Stimulated activated CD8-positive, alpha-beta memory T cell treated with anti-CD3 and anti-CD28 coated beads, Interleukin-15, amount 100 ng/mL, for 24 hours (primary cell): ENCODE measurements around the gene SUB1.
A peak's percentile ranks its signal among the peaks of the same experiment; 100 is the strongest.
"Not testable (repeated sequence)": the region's sequence is repeated elsewhere in the genome, so short reads cannot be mapped to it uniquely, and the experiment has no call there.

Experiments
- DNase-seq: peaks from one replicate; pipeline ENCODE4 v3.0.0-alpha.2; 2020; ENCODE audit warnings: low read depth

The SUB1 gene

DNA sequence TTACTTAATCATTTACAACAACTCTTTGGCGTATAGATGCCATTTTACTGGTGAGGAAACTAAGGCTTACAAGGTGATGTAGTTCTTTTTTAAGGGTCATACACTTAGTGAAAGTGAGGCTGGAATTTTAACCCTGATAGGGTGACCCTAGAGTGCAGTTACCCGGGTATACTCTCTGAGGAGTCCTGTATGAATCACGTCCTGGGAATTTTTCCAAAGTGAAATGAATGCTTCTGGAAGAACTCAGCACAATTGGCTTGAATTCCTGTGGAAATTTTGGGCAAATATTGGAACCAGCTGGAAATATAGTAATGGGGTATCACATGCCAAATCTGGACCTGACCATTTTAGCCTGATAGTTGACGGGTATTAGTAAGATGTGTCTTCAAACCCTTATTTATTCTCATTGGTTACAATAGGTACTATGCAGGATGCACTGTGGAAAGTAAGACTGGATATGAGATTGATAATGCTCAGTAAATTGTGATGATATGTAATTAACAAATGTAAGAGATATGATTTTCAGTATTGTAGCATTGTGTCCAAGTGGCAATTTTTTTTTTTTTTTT is 14.8 kb downstream of the SUB1 start:
- DNase-seq: no peak

DNA sequence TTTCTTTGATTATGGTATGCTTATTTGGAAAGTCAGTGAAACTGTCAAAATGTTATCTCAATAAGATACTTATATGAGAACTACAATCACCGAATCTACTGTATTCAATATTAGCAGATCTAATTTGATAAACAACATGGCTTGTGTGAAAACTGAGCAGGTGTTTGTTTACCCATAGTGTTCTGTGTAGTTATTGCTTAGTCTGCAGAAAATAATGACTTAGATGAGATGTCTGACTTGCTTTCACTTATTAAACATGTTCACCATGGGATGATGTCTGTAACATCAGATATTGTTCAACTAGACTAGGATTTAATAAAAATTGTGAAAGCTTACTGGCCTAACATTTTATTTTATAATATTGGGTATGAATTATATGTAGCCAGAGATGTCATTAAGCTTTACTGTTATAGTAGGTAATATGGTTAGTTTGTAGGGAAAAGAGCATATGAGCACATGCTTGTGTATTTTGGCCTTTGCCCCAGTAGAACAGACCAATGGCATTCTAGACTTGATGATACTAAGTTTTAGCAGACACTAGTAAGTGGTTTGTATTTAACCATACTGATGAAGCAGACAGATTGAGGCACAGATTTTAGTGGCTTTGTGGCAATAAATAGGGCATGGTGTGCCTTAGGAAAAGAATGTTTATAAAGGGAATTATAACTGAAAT is 16.4 kb downstream of the SUB1 start:
- no peak for DNase-seq

DNA sequence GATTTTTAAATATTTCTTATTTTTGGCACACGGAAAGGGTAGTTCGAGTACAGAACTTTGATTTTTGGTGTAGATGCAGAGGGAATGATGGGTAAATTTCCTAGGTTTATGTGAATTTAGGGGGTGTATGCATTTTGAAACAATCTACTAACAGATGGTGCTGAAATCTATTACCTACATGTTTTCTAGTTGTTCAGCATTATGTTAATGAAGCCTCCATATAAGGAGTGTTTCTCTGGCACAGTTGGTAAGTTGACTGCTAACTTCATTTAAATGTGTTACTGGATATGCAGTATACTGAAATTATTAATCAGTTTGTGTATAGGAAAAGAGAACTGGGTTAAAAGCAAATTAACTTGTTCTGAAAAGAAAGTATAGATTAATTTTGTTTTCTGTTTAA is 17.5 kb downstream of the SUB1 start:
- no peak for DNase-seq

DNA sequence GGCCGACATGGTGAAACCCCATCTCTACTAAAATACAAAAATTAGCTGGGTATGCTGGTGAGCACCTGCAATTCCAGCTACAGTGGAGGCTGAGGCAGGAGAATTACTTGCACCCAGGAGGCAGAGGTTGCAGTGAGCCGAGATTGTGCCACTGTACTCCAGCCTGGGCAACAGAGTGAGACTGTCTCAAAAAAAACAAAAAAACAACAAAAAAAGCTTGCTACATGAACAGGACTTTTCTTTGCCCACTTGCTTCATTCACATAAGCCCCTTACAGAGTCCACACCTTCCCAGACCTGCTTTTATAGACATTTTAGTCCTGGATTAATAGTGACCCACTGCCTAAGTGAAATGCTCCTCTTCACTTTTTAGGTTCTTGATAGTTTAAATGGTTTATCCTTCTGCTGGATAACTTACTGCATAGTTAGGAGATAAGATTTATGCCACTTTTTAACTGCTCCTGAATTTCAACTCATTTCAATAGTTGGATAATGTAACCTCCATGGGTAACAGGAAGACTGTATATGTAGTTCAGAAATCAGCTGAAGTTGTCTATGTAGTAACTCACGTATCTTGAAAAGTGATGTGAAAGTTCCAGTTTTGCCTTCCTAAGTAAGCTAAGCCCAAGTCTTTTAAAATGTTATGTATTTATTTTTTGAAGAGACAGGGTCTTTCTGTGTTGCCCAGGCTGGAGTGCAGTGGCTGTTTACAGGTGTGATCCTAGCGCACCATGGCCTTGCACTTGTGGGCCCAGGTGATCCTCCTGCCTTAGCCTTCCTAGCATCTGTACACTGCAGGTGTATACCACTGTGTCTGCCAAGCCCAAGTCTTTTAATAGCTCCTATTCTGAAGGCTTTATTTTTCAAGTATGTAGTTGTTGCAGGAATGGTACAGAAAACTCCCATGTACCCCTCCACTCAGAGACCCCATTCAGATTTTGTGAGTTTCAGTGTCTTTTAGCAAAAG is 19.7 kb downstream of the SUB1 start:
- DNase-seq: no peak

DNA sequence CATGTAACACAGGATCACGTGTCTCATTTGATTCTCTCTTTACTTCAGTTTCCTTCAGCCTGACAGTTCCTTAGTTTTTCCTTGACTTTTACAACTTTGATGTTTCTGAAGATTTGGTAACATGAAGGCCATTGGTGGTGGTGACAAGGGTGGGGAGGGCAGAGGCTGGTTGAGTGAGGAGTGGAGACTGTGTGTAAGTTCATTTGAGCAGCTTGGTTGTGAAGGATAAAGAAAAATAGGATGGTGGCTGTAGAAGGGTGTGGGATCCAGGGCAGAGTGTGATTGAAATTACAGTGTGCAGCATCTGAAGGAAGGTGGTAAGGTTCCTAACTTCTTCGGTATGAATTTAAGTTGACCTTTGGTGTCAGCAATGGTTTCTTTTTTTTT is 20.4 kb downstream of the SUB1 start:
- DNase-seq: no peak

DNA sequence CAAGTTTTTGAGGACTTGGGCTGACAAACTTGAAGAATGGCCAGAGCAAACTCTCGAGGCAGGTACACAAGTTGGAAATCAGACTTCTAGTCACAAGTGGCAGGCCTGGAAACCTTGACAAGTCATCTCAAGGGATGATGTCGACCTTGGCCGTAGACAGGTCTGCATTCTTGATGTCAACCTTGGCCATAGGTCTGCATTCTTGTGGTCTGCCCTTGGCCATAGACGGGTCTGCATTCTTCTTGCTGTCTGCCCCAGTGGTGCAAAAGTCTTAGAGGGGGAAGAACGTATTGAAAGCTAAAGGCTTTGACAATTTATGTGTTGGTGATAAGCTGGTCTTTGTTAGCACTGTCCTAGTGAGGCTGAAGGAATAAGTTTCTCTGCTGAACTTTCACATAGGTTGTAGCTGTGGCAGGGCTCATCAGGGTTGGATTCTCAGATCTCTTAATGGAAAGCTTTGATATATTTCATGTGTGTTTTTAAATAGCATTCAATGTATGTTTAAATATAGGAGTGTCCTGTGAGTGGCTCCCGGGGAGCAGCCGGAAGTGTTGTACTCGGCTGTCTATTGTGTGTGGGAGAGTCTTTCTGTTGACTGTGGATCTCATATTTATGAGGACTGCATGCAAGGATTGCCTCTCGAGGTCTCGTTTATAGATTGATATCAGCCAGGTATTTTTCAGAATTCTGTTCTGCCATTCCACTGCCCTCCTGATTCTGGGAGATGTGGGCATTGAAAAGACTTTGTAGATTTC is 27.0 kb downstream of the SUB1 start:
- DNase-seq: no peak

DNA sequence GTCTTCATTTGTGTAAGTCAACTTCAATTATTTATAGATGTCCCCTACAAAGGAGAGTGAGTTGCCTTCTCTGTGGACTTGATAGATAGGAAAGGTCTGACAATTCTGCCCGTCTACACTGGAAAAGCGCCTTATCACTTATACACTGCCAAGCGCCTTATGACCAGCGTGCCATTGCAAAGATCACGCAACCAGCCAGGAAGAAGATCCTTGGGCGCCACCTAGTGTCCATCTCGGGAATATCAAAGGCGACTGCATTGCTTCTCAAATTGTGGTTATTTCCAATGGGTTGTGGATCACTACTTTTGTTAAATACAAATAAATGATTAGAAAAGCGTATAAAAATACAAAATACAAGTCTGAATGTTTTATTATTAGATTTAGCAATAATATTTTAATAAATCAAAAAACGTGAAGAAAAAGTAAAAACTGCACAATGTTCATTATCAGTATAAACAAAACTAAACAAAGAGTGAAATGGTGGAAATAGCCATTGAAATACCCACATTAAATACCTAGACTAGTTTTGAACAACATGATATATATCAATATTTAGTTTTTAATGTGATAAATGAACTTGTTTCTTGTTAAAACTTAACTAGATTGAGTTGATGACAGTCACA is 27.8 kb downstream of the SUB1 start:
- peak; percentile 87 for DNase-seq

DNA sequence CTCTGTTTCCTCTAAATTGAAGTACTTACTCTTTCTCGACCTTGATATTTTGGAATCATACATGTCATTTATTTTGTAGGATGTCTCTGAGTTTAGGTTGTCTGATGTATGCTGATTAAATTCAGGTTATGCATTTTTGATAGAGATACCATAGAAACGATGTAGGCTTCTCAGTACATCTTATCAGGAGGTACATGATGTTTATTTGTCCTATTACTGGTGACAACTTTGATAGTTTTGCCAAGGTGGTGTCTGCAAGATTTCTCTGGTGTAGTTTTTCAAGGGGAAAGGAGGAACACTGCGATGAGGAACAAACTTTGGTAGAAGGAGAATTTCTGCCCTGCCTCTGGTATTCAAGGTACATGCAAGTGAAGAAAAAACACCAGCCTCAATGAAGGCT is 29.9 kb downstream of the SUB1 start:
- no peak for DNase-seq

DNA sequence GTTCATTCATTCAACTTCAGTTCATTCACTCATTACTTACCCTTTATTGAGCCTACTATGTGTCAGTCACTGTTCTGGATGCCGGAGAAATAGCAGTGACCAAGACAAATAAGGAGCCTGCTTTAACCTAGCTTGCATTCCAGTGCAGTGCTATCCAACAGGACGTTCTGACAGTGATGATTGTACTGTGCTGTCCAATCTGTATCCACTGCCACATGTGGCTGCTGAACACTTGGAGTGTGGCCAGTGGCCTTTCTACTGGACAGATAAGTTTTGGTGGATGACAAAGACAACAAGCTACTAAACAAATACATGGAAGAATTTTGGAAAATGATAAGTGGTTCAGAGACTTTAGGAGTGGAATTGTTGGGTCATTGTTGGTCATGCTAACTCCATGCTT is 33.6 kb downstream of the SUB1 start:
- no peak for DNase-seq

DNA sequence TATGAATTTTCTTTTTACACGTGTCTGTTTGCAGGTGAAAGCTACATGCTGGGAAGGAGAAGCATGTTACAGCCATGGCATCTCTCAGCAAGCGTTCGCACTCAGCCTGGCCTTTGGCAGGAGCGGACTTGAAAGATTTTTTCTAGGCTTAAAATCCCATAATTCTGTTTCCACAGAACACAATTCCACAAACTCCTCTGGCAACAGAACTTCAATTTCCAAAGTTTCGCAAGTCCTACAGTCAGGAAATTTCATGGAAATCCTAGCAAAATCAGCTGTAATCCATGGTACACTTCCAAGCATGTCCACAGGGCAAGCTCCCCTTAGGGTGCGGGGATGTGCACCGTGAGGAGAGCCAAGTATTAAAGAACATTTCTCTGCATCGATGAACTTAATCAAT is 35.9 kb downstream of the SUB1 start:
- DNase-seq: no peak

DNA sequence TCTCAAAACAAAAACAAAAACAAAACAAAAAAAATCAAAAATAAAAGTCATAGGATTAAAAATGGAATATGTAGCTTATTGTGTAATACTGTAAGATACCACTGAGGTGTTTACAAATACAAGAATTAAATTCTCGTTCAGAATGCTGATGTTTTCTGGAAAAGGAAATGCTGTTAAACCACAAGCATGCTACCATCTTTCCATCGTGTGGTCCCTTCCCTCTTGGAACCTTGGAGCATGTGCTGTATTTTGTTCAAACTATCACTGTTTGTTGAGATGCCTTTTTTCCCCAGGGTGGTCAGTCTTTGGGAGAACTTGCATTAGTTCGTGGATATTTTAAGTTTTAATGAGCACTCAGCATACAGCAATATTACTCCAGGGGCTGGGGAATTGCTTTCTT is 39.7 kb downstream of the SUB1 start:
- no peak for DNase-seq

DNA sequence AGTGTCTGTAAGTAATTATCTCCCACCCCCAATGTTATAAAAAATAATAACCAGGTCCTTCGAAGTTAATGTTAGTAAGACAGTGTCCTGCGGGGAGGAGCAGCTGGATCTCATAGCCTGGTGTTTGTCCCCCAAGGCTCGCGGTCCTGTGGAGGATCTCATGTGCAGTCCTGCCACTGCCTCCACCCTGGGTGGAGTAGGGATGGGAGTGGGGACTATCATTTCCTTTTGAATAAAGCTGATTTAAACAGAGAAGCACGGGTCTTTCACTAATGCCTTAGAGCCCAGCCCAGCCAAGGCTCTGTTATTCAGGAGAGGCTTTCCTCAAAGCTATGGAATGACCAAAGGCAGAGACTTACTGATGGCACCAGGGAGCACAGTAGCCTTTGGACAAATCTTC is 40.2 kb downstream of the SUB1 start:
- no peak for DNase-seq

DNA sequence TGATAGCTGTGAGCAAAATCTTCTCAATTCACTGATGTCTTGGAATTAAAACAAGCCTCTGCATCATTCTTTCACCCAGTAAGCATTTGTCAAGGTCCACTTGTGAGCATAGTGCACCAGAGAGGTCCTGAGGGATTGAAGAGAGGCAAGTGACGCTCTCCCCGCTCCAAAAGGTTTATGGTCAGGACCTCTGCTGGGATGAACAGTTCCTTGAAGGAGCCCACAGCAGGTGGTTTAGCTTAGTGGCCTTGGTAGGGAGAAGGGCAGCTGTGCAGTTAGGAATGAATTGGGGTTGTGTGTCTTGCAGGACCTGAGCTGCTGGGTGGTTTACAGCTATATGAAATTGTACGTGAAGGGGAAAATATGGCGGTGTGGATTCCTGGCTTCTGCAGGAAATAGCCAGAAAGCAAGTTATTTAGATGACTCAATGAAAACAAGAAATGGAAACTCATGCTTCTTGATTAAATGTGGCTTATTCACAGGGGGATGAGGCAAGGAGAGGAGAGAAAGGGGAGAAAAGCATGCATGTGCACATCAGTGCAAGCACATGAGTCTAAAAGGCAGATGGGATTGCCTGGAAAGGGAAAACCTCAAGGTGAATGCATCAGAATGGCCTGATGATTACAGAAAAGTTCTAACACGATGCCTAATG is 42.0 kb downstream of the SUB1 start:
- no peak for DNase-seq

DNA sequence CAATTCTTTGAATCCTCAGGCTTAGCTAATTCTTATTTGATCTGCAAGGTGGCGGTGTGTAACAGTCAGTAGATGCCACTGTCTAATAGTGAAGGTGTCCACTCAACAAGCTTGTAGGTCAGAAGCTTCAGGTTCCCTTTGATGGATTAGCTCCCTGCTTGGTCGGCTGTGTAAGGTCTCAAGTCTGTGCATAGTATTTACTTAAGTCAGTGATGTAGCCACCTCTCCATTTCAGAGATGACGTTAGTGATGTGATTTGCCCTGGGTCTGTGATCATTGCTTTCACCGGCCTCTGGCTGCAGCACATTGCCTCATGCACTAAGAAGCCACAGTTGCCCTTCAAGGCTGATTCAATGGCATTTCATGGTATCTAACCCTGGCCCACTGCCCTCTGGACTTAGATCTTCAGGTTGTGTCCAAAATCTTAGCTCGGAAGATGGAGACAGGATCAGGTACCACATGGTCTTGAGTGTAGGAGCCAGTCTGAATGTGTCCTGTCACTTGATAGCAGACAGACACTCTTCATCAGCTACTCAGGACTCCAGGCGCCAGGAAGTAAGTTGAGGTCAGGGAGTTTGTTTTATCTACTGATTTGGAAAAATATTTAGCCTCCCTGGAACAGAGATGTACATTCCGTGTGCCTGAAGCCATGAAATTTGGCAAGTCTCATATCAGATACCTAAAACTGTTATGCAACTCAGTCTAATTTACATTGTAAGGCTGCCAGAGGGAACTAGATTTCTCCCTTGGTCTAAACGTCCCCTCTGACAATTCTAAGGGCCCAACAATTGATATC is 42.9 kb downstream of the SUB1 start:
- no peak for DNase-seq

DNA sequence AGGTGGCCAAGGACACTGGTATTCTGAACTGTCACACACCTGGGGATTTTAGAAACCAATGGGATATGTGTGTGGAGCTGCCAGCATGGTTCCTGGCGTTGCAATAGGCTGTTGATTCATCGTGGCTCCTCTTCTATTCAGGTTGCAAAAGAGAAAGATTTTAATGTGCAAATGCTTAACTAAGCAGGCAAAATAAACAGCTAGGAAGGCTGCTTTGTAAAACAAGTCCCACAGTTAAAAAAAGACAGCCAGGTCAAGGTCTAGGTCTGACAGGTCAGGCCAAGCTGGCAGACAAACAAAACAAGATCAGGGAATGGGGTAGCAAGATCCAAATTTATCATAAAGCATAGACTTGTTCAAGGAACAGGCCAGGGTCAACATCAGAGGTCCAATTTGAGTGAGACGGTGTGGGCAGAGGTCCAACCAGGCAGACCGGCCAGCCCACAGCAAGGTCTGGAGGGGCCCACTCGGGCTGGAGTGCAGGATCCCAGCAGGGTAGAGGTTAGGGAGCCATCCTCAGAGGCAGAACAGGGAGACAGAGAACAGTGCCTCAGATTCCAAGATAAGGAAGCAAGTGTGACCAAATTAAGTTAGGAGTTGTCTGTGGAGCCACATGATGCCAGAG is 45.6 kb downstream of the SUB1 start:
- no peak for DNase-seq

DNA sequence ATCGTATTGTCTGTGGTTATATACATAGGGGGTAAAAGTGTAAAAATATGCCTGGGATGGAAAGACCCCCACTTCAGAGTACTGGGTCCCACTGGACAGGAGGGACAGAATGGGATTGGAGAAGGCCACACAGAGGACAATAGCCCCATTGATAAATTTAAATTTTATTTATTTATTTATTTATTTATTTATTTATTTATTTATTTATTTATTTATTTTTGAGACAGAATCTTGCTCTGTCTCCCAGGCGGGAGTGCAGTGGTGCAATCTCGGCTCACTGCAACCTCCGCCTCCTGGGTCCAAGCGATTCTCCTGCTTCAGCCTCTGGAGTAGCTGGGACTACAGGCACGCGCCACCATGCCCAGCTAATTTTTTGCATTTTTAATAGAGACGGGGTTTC is 47.7 kb downstream of the SUB1 start:
- not testable (repeated sequence) for DNase-seq

DNA sequence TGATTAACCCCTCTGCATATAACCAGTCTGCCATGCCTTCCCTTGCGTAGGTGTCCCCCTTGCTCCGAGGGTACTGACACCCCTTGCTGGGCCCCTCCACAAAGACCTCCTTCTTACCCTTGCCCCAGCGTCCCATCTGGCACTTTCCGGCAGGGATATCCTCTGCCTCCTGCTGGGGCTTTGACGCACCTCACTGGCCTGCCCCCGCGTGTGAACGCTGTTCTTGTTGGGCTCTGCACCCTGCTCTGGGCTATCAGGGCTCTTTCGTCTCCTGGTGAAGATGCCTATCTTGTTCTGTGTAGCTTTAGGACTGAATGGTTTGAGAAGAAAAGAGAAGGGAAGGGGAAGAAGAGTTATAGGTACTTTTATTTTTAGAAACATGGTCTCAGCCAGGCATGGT is 53.0 kb downstream of the SUB1 start:
- no peak for DNase-seq

DNA sequence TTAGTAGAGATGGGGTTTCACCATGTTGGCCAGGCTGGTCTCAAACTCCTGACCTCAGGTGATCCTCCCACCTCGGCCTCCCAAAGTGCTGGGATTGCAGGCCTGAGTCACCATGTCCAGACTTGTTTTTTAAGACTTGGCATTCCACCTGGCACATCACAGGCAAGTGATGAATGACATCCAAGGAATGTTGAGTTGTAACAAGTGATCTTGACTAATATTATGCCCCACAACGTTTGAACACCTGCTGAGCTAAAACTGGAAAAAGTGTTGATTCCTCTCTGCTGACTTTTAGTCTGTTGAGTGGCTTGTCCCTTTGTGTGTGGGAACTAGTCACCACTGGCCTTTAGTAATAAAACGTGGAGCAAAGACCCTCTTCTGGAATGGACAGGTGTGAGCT is 54.6 kb downstream of the SUB1 start:
- no peak for DNase-seq

DNA sequence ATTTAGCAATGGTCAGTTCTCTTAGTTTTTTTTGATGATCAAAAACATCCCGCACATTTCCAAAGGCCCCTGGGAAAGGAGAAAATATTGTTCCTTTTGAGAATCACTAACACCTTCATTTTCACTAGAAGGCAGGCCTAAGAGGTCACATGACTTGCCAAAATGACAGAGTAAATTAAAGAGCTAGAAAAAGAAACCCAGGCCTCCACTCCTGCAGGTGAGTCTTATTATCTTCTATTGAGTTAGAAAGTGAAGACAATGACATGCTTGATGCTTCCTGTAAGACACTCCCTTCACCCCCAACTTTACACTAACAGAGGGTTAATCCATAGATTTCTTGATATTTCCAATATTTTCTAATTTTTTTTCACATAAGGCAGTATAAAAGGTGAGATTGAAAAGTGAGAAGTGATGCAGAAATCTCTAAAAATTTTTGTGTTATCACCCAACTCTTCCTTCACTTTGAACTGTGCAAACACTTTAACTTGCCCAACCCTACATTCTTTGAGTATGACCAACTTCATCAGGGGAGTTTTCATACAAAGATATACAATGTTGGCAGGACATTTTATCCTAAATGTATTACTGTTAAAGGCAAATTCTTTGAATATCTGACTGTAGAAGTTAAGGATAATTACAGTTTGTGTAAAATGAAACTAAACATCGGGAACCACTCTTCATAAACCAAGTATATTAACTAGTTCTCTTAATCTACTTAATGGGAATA is 57.1 kb downstream of the SUB1 start:
- no peak for DNase-seq

DNA sequence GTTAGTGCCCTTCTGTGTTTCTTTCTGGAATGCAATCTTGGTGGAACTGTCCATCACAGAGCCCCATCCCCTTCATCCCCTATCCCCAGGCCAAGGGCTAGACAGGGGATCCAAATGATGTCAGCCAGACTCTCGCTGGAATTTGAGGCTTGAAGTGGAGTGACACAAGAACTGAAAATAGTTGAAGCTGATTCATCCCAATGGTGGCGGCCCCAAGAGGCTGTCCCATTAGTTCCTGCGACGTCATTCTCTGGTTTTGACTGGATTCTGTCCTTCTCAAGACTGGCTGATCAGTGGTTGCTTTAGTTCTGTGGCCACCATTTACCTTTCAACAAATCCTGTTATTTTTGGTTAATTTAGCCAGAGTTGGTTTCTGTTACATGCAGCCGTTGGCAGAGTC is 59.9 kb downstream of the SUB1 start:
- no peak for DNase-seq
